BLaER1 treated with 17β-estradiol and CSF1 and Interleukin-3, amounts not matched to agents 10 nM and 100 nM (cell line): ENCODE data around the gene GMEB2.

Experiments used
- H3K27ac ChIP-seq, 11 experiments: shearing (Covaris generic); formaldehyde crosslinking; 2 replicates each; pipeline ENCODE4 v1.8.1; 2022
- H3K27me3 ChIP-seq, 11 experiments: shearing (Covaris generic); formaldehyde crosslinking; 2 replicates each; pipeline ENCODE4 v1.8.1; 2022
- H3K36me3 ChIP-seq, 11 experiments: shearing (Covaris generic); formaldehyde crosslinking; 2 replicates each; pipeline ENCODE4 v1.8.1; 2022
- H3K4me1 ChIP-seq, 10 experiments: shearing (Covaris generic); formaldehyde crosslinking; 2 replicates each; pipeline ENCODE4 v1.8.1; 2022
- H3K4me2 ChIP-seq, 11 experiments: shearing (Covaris generic); formaldehyde crosslinking; 2 replicates each; pipeline ENCODE4 v1.8.1; 2022
- H3K4me3 ChIP-seq, 10 experiments: shearing (Covaris generic); formaldehyde crosslinking; 2 replicates each; pipeline ENCODE4 v1.8.1; 2022
- H3K9ac ChIP-seq, 11 experiments: shearing (Covaris generic); formaldehyde crosslinking; 2 replicates each; pipeline ENCODE4 v1.8.1; 2022
- H3K9me3 ChIP-seq, 11 experiments: shearing (Covaris generic); formaldehyde crosslinking; replicated peaks in 1 of 11; 2 replicates each; pipeline ENCODE4 v1.8.1; 2022
- H4K20me1 ChIP-seq, 11 experiments: shearing (Covaris generic); formaldehyde crosslinking; 2 replicates each; pipeline ENCODE4 v1.8.1; 2022
- Cebpa-rat ChIP-seq, 11 experiments: shearing (Covaris generic); IDR thresholded peaks; 2 replicates each; pipeline ENCODE4 v1.8.1; 2022

Gene GMEB2

DNA sequence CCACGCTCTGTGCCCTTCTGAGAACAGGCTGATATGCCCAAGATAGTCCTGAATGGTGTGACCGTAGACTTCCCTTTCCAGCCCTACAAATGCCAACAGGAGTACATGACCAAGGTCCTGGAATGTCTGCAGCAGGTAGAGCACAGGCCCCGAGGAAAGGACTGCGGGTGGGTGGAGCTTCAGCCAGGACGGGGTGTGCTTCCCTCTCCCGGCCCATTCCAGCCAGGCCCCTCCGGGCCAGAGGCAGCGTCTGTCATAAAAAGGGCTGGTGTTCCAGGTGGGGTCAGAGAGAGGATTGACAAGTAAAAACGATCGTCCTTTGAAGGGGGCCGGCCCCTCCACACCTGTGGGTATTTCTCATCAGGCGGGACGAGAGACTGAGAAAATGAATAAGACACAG, 32.5 kb upstream of the GMEB2 start:
- Histone ChIP-seq H3K4me1 (peaks cover 32 to 50% (median 43%) of the 10 kb centered on the region in 10 experiments), H3K36me3 (peaks cover 38 to 51% (median 44%) of the 10 kb centered on the region in 11 experiments), H3K27ac (peak overlapping the region in 8 of 11 experiments; percentile 87 to 98 (median 92); a peak in 7 of 22 replicates), H3K27me3 (no peaks in the 10 kb centered on the region), H3K4me2 (peak overlapping the region; percentile 90 to 100 (median 97)), H3K9ac (peak overlapping the region; percentile 86 to 97 (median 90)), H3K9me3 (no peaks in the 10 kb centered on the region), H4K20me1 (peaks cover 0 to 38% (median 8%) of the 10 kb centered on the region in 11 experiments; a peak in 10 of 22 replicates), H3K4me3 (peak overlapping the region; percentile 62 to 91 (median 77))
- no peak for TF ChIP-seq Cebpa-rat (IDR thresholded peaks at IDR 0.05)

DNA sequence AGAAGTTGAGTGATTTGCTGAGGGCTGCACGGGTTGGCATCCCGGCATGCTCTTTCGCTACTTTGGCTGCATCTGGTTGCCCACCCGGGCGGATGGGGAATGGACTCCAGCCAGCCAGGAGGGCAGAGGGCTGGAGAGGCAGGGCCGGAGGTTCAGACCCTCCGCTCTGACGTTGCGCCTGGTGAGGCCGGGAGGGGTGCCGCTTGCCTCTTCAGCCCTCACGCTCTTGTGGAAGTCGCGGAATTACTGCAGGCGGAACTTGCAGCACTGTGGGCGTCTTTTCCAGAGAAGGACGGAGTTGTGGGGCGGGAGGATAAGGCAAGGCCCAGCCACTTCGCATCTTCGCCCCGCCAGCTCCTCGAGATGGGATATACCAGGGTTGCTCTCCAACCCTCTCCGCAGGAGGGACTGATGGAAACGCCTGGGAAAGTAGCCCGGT, 31.9 kb upstream of the GMEB2 start:
- Histone ChIP-seq H3K9me3 (no peaks in the 10 kb centered on the region), H3K36me3 (peaks cover 32 to 45% (median 38%) of the 10 kb centered on the region in 11 experiments), H3K27me3 (no peaks in the 10 kb centered on the region), H3K9ac (peak overlapping the region; percentile 86 to 97 (median 90)), H3K4me2 (peak overlapping the region; percentile 90 to 100 (median 97)), H3K4me1 (peaks cover 38 to 56% (median 49%) of the 10 kb centered on the region in 10 experiments), H4K20me1 (peaks cover 0 to 32% (median 7%) of the 10 kb centered on the region in 11 experiments; a peak in 10 of 22 replicates), H3K27ac (peak overlapping the region; percentile 1 to 98 (median 92); a peak in 20 of 22 replicates), H3K4me3 (peak overlapping the region; percentile 62 to 91 (median 77))
- TF ChIP-seq Cebpa-rat (IDR thresholded peaks at IDR 0.05): no peak

DNA sequence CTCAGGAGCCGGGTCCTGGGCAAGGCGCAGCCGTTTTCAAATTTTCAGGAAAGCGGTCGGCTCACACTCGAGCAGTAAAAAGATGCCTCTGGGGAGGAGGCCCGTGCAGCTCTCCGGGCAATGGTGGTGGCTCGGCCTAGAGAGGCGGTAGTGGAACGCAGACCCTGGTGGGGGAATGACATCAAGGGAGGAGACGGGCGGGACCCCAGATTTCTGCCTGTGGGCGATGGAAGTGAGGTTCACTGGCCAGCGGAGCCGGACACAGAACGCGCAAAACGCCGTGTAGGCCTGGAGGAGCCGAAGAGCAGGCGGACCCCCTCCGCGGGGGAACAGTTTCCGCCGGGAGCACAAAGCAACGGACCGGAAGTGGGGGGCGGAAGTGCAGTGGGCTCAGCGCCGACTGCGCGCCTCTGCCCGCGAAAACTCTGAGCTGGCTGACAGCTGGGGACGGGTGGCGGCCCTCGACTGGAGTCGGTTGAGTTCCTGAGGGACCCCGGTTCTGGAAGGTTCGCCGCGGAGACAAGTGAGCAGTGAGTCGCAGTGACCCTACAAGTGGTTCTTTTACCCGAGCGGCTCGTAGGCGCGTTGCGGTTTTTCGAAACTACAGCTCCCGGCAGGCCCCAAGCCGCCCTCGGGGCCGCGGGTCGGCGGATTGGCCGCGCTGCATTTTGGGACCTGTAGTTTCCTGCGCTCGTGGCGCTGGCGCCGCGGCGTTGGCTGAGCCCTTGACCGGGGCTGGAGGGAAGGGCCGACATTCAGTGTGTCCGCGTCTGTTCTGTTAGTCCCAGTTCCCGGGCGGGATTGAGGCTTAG, 31.2 kb upstream of the GMEB2 start, which contains the start of gene RTEL1:
Gene RTEL1 (plus strand): TSS at position 376 of the 812 bp plus-strand sequence. CDS start 1,091 bp downstream, outside the sequence.
- peaks cover 41 to 59% (median 51%) of the 10 kb centered on the region in 10 experiments for H3K4me1 ChIP-seq
- peaks cover 26 to 39% (median 32%) of the 10 kb centered on the region in 11 experiments for H3K36me3 ChIP-seq
- H4K20me1 ChIP-seq: peaks cover 0 to 25% (median 3%) of the 10 kb centered on the region in 11 experiments; a peak in 10 of 22 replicates
- H3K9ac ChIP-seq: peak within 1 kb of the TSS; percentile 86 to 97 (median 90)
- H3K27ac ChIP-seq: peak within 1 kb of the TSS; percentile 87 to 98 (median 92)
- H3K9me3 ChIP-seq: no peaks in the 10 kb centered on the region
- peak within 1 kb of the TSS; percentile 62 to 91 (median 77) for H3K4me3 ChIP-seq
- peak within 1 kb of the TSS; percentile 92 to 100 (median 97) for H3K4me2 ChIP-seq
- TF ChIP-seq Cebpa-rat (IDR thresholded peaks at IDR 0.05): no peak
- H3K27me3 ChIP-seq: no peaks in the 10 kb centered on the region

- Histone ChIP-seq H4K20me1 (peaks cover 0 to 25% (median 6%) of the 10 kb centered on the region in 11 experiments; a peak in 15 of 22 replicates), H3K27me3 (peaks cover 0 to 2% (median 0%) of the 10 kb centered on the region in 11 experiments; a peak in 1 of 22 replicates), H3K4me2 (peak overlapping the region; percentile 92 to 100 (median 97)), H3K4me1 (peaks cover 41 to 61% (median 52%) of the 10 kb centered on the region in 10 experiments), H3K4me3 (peak overlapping the region; percentile 62 to 91 (median 77)), H3K9ac (peak overlapping the region; percentile 86 to 97 (median 90)), H3K36me3 (peaks cover 19 to 32% (median 24%) of the 10 kb centered on the region in 11 experiments), H3K9me3 (no peaks in the 10 kb centered on the region), H3K27ac (peak overlapping the region; percentile 87 to 98 (median 92))
- TF ChIP-seq Cebpa-rat (IDR thresholded peaks at IDR 0.05): no peak
Measured at GRCh38 chr20:63657260-63657936, 30.5 kb upstream of the GMEB2 start.

- peaks cover 0 to 26% (median 16%) of the 10 kb centered on the region in 11 experiments; a peak in 20 of 22 replicates for H4K20me1 ChIP-seq
- H3K9ac ChIP-seq: peak overlapping the region in 5 of 11 experiments; percentile 87 to 97 (median 91); a peak in 3 of 22 replicates
- no peaks in the 10 kb centered on the region for H3K9me3 ChIP-seq
- peaks cover 9 to 22% (median 15%) of the 10 kb centered on the region in 11 experiments for H3K36me3 ChIP-seq
- H3K27ac ChIP-seq: peak overlapping the region in 3 of 11 experiments; percentile 92 to 98 (median 96); a peak in 3 of 22 replicates
- no peak for TF ChIP-seq Cebpa-rat (IDR thresholded peaks at IDR 0.05)
- H3K4me3 ChIP-seq: no peak overlapping the region
- peaks cover 0 to 10% (median 0%) of the 10 kb centered on the region in 11 experiments; a peak in 2 of 22 replicates for H3K27me3 ChIP-seq
- peaks cover 49 to 70% (median 61%) of the 10 kb centered on the region in 10 experiments for H3K4me1 ChIP-seq
- peak overlapping the region; percentile 92 to 100 (median 97); a peak in 20 of 22 replicates for H3K4me2 ChIP-seq
Measured at GRCh38 chr20:63656451-63656850, 29.6 kb upstream of the GMEB2 start.

DNA sequence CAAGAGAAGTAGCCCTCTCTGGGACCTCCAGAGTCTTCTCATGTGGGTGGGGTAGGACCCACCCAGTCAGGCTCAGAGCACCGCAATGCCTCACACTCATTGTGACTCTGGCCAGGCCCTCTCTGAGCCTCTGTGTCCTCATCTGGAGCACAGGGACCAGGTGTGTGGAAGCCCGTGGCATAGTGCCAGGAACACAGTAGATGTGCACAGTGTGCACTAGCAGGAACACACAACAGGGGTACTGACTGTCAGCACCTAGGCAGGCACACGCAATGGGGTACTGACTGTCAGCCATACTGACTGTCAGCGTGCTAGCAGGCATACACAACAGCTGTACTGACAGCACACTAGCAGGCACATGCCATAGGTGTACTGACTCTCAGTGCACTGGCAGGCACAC, 28.3 kb upstream of the GMEB2 start:
- no peaks in the 10 kb centered on the region for H3K9me3 ChIP-seq
- peak overlapping the region in 10 of 11 experiments; percentile 83 to 99 (median 92); a peak in 19 of 22 replicates for H3K4me2 ChIP-seq
- H3K36me3 ChIP-seq: peaks cover 0 to 10% (median 4%) of the 10 kb centered on the region in 11 experiments; a peak in 9 of 22 replicates
- H3K9ac ChIP-seq: peak overlapping the region in 7 of 11 experiments; percentile 75 to 86 (median 82); a peak in 13 of 22 replicates
- peaks cover 0 to 33% (median 23%) of the 10 kb centered on the region in 11 experiments; a peak in 20 of 22 replicates for H4K20me1 ChIP-seq
- peaks cover 50 to 75% (median 68%) of the 10 kb centered on the region in 10 experiments for H3K4me1 ChIP-seq
- H3K4me3 ChIP-seq: peak overlapping the region in 3 of 10 experiments; percentile 66 to 88 (median 67); a peak in 3 of 20 replicates
- peak overlapping the region in 8 of 11 experiments; percentile 80 to 94 (median 86); a peak in 14 of 22 replicates for H3K27ac ChIP-seq
- no peak for TF ChIP-seq Cebpa-rat (IDR thresholded peaks at IDR 0.05)
- peaks cover 0 to 10% (median 0%) of the 10 kb centered on the region in 11 experiments; a peak in 2 of 22 replicates for H3K27me3 ChIP-seq

DNA sequence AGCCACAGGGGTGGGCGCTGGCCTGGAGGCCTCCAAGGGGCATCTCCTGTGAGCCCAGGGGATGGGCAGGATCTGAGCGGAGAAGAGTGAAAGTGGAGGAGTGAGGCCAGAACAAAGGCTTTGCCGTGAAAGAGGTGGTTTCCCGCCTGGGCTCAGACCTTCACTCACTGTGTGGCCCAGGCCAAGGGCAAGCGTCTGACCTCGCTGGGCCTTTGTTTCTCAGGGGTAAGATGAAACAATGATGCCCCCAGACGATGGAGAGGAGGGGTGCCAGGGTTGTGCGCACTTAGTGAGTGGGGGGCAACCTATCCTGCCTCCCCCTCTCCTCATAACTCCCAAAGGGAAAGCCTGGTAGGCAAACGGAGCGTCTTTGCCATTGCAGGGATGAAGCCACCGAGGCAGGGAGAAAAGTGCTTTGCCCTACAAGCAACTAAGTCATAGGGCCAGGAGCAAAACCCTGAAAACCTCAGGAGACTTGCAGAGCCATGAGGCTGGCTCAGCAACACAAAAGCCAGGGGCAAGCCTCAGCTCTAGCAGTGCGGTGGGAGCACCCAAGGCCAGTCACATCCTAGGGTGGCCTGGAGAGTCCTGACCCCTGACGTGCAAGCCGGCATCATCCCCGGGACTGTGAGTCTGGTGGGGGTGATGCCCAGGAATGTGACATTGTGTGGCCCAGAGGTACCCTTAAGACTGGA, 27.2 kb upstream of the GMEB2 start:
- peaks cover 0 to 2% (median under 1%) of the 10 kb centered on the region in 11 experiments; a peak in 5 of 22 replicates for H3K36me3 ChIP-seq
- peaks cover 0 to 39% (median 29%) of the 10 kb centered on the region in 11 experiments; a peak in 20 of 22 replicates for H4K20me1 ChIP-seq
- peak overlapping the region; percentile 23 to 86 (median 81); a peak in 20 of 22 replicates for H3K9ac ChIP-seq
- H3K9me3 ChIP-seq: no peaks in the 10 kb centered on the region
- peak overlapping the region; percentile 32 to 89 (median 66); a peak in 19 of 20 replicates for H3K4me3 ChIP-seq
- peak overlapping the region in 10 of 11 experiments; percentile 34 to 94 (median 84); a peak in 19 of 22 replicates for H3K27ac ChIP-seq
- no peak for TF ChIP-seq Cebpa-rat (IDR thresholded peaks at IDR 0.05)
- H3K4me1 ChIP-seq: peaks cover 42 to 69% (median 65%) of the 10 kb centered on the region in 10 experiments
- peak overlapping the region; percentile 83 to 99 (median 91) for H3K4me2 ChIP-seq
- peaks cover 0 to 10% (median 0%) of the 10 kb centered on the region in 11 experiments; a peak in 2 of 22 replicates for H3K27me3 ChIP-seq
